Activated naive CD8-positive, alpha-beta T cell treated with anti-CD3 and anti-CD28 coated beads, Interleukin-2, amount 50 U/mL, for 16 hours (primary cell): ENCODE results near the gene TMEM238L.
"Not testable (repeated sequence)": the region's sequence is repeated elsewhere in the genome, so short reads cannot be mapped to it uniquely, and the experiment has no call there.

Source experiments
- DNase-seq: peaks from one replicate; pipeline ENCODE4 v3.0.0-alpha.2; 2020; ENCODE audit warnings: low read depth, low spot score

TMEM238L gene, protein sequence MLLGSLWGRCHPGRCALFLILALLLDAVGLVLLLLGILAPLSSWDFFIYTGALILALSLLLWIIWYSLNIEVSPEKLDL

DNA sequence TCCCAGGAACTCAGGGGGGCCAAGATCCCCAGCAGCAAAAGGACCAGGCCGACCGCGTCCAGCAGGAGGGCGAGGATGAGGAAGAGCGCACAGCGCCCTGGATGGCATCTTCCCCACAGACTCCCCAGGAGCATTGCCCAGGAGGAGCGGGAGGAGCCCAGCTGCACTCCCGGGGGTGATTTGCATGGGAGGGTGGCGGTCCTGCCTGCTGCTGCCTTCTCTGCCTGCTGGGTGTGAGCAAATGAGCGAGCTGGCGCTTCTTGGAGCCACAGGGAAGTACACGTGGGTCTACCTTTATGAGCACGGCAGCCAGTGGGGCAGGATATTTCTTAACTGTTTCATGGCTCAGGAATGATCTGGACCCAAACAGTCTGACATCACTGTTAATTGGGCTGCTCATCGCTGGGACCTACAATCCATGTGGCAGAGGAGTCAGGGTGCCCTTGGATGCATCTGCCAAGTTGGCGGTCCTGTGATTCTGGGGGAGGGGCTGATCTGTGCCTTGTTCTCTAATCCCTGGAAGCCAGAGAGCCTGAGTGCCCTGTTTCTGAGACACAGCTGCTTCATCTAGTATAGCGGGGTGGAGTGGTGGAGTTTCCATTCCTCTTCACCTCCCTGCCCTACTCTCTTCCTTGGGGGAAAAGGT is at the start of gene TMEM238L:
TMEM238L (minus strand) TSS at position 270 of the 646 bp plus-strand sequence; CDS start at position 134, 136 bp downstream.
- DNase-seq = no peak

DNA sequence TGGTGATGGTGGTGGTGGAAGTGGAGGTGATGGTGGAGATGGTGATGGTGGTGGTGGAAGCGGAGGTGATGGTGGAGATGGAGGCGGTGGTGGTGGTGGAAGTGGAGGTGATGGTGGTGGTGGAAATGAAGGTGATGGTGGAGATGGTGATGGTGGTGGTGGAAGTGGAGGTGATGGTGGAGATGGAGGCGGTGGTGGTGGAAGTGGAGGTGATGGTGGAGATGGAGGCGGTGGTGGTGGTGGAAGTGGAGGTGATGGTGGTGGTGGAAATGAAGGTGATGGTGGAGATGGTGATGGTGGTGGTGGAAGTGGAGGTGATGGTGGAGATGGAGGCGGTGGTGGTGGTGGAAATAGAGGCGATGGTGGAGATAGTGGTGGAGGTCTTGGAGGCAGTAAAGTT is 42.7 kb upstream of the TMEM238L start:
- DNase-seq = not testable (repeated sequence)

DNA sequence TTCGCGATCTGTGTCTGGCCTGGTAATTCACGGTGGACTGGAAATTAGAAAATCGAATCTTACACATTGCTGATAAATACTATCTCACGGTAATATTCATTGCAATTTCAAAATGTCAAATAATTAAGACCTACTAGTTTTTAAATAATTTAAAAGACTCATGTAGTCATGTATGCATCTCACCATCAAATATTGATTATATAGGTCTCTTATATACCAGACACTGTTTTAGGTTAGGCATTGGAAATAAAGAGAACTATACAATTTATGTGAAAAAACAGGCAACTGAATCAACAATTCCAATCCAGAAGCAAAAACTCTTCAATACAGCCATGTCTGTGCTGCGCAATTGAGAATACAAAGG is 41.5 kb upstream of the TMEM238L start:
- no peak for DNase-seq

DNA sequence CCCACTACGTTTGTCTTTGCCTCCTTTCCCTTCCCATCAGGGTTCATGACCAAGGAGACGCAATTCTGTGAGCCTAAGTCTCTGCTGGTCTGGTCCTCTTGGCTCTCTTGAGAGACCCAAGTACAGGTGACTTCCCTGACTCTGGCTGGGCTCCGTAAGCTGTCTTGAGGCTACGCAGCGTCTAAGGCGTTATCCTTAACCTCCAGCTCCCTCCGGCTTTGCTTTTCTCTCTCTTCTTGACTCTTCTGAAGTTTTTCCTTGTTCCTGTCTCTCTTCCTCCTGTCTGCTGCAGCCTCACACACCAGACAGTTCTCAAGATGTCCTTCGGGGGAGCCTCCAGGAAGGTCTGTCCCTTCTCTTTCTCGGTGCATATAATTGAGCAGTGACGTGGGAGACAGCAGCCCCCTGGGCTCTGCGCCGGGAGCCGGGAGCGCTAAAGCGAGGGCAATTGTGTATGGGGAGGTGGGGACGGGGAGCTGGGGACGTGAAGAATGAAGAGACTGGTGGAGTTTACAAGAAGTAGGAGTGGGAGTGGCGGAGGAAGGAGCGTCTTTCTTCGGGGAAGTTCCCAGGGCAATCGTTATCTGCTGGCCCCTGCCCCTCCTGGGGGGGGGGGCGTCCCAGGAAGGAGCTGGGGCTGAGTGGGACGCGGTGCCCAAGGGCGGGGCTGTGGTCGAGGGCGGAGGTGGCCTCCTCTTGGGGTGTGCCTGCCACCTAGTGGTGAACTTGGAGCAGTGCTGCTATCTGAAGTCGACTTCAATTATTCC is 40.9 kb upstream of the TMEM238L start:
- DNase-seq = peak; percentile 49

DNA sequence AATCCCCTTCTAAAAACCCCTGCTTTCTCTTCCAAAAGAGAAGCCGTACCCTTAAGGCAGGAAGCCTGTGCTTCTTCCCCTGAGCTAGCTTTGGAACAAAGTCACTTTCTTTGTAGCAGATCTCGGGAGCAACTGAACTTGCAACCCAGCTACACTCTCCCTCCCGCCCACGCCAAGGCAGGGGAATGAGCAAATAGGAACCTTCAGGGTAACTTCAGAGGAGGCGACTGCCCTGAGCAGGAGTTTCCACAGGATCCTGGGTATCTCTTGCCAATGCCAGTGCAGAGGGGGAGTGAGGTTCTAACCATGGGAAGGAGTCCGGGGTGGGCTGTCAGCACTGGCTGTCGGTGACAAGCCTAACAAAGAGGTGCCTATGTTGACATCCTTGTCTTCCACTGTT is 39.9 kb upstream of the TMEM238L start:
- DNase-seq = no peak

DNA sequence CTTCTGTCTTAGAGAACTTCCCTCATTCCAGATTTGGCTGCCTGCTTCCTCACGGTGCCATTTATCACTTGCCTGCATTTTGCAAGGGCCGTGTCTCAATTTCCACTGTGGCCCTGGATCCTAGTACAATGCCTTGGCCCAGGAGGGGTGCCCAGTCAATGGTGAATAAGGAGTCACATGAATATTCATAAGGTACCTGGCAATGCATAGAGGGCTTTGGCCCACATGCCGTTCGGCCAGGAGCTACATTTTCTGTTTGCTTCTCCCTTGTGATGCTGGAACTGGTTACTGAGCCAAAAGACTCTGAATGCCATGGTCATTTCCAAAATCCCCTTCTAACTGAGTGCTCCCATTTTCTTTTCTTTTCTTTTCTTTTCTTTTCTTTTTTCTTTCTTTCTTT is 38.8 kb upstream of the TMEM238L start:
- no peak for DNase-seq

DNA sequence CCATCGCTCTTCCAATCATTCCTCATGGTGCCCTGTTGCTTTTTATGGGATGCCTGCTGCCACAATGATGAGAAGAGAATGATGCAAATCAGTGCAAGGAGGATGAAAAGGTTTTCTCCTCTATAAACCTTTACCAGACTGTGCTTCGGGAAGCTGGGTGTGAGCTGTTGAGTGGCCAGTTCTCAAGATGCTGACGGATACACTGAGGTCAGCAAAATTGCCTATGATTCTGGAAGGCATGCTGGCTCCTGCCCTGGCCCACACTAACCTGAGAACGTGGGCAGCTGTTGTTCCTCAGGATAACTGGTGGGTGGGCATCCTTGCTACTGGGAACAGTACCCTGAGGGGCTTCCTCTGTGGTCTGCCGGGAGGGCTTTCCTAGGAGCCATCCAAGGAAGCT is 34.8 kb upstream of the TMEM238L start:
- no peak for DNase-seq

DNA sequence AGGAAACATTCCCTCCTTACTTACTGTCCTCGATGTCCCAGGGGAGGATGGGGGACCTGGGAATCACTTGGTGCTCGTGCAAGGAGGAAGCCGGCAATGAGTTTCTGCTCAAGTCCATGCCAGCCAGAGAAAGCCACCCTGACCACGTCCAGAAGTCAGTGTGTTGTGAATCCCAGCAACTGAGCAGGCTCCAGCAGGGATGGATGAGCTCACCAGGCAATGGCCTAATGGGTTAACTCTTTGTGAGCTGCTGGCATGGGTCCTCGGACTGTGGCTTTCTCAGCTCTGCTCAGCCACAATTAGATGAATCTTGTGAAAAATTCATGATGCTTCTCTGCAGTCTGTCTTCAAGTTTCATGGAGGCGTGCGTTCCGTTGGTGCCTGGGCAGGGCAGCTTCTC is 34.0 kb upstream of the TMEM238L start, which contains the start of gene PIRT:
PIRT (minus strand) TSS at position 167 of the 400 bp plus-strand sequence. CDS start 12,442 bp downstream, outside the sequence.
- DNase-seq = no peak

DNA sequence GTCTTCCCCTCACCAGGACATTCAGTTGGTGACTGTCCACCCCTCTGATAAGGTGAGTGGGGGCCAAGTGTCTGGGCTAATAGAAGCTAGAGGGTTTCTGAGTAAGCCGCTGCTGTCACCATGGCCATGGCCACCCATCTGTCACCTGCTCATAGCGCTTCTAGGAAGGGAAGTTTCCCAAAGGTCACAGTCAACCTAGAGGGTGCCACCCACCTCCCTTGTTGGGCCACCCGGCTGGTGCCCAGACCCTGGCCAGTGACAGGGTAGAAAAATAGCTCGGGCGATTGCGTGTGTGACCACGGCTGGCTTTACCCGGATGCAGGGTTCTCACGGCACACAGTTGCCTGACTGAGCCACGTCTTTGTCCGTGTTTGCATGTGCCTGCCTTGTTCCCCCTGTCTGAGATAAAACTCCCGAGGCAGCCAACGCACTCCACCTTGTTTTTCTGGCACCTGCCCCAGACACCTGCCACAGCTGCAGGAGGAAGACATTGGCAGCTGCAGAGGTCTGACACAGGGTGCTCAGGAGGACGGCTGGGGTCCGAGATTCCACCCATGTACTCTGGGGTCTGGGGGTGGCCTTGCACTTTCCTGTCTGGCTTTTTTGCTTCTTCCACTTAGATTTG is 33.2 kb upstream of the TMEM238L start:
- DNase-seq = no peak

DNA sequence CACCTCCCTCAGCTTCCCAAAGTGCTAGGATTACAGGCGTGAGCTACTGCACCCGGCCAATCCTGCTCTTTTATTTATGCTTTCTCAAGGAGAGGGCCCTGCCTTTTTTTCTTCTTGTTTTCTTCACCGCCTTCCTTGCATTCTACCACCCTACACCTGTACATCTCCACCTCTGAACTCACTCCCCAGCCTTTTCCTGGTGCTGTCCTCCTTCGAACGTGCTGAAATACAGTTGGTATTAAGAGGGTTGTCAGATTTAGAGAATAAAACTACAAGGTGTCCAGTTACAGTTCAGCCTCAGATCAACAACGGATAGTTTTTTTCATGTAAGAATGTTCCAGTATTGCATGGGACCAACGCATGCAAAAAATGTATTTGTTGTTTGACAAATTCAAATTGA is 32.2 kb upstream of the TMEM238L start:
- no peak for DNase-seq

DNA sequence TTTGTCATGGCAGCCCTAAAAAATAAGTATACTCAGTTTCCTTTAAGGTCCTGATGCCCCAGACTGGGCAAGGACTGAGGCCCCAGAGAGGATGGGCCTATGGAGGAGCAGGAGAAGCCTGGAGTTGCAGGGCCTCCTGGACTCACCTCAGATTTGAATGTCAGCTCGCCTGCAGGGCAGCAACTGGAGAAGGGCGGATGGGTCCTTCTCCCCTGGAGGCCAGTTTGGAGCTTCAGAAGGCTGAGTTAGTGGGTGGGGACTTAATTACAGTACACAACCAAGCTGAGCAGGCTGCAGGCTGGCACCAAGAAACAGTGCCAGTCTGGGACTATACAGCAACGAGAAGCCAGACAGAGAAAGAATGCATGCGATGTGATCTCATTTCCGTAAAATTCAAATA is 27.8 kb upstream of the TMEM238L start:
- DNase-seq = no peak

DNA sequence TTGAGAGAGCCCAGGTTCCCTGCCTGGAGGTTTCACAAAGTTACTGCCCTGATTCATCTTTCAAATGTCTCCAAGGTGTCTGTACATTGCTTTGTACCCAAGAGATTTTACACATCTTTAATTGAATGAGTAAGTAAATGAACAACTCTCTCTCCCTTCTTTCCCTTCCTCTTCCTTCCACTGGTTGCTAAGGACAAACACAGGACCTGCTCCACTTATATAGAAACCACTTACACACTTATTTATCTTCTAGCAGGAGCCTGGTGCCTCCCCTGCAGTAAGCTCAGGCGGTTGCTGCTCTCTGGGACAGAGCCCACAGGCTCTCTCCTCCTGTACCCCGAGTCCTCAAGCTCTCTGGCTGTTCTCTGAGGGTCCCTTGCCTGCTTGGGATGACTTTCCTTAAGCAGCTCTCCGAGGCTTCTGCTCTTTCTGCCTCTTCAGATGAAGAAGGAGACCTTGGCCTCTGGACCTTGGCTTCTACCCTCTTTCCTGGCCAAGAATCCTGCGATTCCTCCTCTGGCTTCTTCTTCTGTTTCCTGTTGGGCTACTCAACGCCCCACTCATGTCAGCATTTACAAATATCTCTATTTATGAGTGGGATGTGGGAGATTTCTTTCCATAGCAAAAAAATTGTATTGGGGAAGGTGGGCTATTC is 24.1 kb upstream of the TMEM238L start:
- no peak for DNase-seq

DNA sequence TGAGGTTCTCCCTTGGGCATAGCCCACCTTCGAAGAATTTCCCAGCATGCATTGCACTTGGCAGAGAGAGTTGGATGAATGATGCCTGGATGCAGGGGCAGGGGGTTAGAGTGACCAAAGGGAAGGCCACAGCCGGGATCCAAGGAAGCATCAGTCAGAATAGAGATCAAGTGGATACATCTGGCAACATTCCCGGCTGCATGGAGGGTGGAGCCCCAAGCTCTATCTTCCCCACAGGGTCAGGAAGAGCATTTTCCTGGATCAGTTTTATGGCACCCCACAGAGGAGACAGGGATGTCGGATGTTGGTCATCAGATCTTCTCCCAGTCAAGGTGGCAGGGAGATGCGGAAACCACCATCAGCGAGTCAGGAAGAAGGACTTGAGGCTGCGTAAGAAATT is 21.0 kb upstream of the TMEM238L start:
- no peak for DNase-seq

DNA sequence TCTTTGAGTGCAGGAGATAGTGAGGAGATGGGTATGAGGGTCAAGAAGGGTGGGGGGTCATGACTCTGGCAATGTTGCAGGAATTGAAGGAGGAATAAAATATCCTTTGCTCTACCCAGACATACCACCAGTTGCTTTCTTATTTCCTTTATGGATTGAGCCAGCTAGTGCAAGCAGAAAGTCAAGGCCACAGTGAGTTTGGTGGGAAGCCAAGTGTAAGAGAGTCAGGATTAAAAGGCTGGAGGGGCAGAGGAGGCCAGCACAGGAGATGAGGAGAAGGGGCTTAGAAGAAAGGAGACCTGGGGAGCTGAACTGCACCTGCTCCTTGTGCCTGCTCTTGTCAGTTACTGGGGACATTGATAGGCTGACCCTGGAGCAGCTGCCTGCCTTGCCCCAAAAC is 17.9 kb upstream of the TMEM238L start:
- no peak for DNase-seq

DNA sequence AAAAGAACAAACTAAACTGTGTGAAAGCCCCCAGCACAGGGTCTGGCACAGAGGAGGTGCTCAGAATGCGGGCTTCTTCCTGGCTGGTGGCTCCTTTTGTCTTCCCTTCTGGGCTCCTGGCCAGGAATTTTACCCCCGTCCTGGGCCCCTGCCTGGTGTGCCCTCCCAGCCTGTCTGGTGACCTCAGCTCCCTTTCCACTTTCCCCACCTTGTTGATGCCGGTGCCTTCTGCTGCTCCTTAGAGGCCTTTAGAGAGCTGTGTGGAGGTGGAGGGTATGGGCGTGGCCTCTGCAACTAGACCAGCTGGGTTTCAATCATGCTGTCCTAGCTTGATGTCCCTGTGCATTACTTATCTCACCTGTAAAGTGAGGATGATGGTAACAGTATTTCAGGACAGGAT is 17.2 kb upstream of the TMEM238L start:
- no peak for DNase-seq

DNA sequence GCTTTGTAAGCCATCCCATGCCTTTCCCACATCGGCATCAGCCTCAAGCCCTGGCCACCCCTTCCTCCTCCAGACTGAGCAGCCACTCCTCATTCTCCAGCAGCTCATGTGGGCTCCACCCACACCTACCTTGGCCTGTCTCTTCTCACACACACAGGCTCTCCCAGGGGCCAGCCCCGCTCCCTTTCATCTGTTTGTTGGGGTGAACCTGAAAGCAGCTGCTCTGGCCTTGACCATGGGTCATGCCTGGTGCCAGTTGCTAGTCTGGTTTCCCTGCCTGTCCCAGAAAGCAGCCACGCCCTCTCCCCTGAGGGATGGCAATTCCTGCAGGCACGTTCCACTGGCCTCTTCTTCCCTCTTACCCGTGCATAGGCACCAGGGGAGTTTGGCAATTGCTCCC is 11.4 kb upstream of the TMEM238L start:
- no peak for DNase-seq

DNA sequence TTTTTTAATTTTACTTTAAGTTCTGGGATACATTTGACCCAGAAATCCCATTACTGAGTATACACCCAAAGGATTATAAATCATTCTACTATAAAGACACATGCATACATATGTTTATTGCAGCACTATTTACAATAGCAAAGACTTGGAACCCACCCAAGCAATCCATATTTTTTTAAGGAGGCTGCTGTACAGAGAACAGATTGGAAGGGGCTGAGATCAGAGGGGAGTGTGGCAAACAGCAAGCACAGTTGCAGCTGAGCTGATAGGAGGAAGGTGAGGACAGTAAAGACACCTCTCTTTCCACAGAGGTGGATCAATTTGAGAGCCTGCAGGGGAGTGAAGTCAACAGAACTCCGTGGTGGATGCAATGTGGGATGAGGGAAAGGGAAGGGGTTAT is 10.2 kb upstream of the TMEM238L start:
- DNase-seq = no peak

DNA sequence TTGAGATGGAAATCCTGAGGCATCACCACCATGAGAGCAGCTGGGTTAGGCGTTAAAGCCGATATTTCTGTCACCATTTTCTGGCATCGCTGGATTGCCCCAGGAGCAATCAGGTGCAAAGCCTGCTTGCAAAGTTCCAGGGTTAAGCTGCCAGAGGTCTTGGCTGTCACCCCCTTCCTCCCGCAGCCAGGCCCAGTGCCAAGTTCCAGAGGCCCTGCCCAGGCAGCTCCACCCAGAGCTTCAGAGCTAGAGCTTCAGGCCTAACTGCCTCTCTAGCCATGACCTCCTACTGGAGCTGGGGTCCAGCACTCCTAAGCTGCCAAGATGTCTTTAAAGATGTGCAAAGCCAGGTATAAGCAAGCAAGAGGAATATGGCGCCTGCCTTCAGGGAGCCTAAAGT is 8.8 kb upstream of the TMEM238L start:
- no peak for DNase-seq

DNA sequence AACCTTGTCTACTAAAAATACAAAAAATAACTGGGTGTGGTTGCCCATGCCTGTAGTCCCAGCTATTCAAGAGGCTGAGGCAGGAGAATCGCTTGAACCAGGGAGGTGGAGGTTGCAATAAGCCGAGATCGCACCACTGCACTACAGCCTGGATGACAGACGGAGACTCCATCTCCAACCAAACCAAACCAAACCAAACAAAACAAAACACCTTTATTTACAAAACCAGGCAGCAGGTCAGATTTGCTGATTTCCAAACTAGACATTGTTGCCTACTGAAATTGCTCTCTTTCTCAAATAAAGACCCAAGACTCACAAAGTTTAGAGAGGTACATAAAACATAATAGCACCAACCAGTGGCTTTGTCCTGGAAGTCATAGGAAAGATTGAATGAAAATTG is 5.7 kb upstream of the TMEM238L start:
- no peak for DNase-seq

DNA sequence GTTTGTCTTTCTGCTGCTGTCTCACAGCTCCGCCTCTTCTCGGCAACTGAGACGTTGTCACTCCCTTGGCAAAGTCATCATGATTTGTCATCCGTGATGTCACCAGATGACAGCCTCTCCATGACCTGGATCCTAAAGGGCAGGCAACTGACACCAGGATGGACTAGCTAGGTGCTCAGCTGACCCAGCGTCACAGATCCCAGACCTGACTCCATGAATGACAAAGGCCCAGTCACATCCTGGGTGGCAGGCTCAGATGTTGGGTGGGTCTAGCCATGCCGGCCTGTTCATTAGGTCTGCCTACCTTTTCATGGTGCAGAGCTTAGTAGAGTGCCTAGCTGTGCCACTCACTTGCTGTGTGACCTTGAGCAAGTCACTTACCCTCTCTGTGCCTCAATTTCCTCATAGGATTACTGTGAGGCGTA is 3.8 kb upstream of the TMEM238L start:
- no peak for DNase-seq

DNA sequence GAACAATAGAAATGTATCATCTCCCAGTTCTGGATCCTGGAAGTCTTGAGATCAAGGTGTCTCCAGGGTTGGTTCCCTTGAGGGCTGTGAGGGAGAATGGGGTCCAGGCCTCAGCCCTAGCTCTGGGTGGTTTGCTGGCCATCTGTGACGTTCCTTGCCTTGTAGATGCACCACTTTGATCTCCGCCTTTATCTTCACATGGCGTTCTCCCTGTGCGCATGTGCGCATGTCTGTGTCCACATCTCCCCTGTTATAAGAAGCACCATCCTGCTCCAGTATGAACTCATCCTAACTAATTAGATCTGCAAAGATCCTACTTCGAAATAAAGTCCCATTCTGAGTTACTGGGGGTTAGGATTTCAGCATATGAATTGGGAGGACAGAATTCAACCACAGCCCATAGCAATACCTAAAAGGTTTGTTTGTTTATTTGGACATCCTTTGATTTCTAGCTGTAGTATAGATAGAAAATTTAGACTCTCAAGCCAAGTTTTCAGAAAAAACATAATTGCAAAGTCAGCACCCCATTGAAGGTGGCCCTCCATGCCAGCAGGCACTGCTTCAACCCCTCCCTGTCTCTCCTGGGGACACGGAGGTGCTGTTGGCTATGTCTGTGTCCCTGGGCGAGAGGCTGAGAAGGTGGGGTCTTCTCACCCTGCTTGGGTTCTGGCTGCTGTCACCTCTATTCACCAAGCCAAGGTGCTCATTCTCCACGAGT is 2.8 kb upstream of the TMEM238L start:
- DNase-seq = no peak

DNA sequence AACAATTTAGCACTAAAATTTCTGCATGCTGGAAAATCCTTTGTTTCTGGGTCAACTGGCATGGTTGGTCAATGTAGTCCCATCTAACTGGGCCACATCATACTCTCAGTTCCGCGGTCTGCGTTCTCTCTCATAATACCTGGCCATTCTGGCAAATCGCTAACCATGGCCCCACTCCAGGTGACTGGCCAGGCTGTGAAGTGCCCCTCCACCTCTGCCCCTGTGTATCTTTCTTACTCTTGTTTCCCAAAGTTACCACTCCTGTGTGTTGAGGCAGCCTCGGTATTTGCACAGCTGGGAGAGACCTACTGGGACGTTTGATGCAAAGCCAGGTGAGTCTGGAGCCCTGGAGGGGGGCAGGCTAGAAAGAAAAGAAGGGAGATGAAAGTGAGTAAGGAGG is 2.0 kb upstream of the TMEM238L start:
- no peak for DNase-seq
